Transverse colon (tissue), 4 donors: ENCODE results near the gene TMEM187. TPM values are rescaled to one million over a fixed set of nuclear protein-coding genes. Genes with fewer than 3 reads are reported as not detected.

ENCODE experiments used
- DNase-seq: peaks from one replicate; pipeline ENCODE4 v3.0.0-alpha.2; 2019
- H3K27ac ChIP-seq, 4 donors: fragments of 200-600 bp; sonication (generic); 2 replicates each; pipeline ENCODE4 v1.5.1; 2016 to 2018; ENCODE audit warnings: inconsistent platforms in 4 of 4
- H3K27me3 ChIP-seq: fragments of 200-600 bp; sonication (generic); 2 replicates; pipeline ENCODE4 v1.5.1; 2017; ENCODE audit warnings: inconsistent platforms
- H3K36me3 ChIP-seq, 4 donors: fragments of 200-600 bp; sonication (generic); 2 replicates each; pipeline ENCODE4 v1.5.1; 2017 to 2019; ENCODE audit warnings: inconsistent platforms in 4 of 4
- H3K4me1 ChIP-seq, 4 donors: fragments of 200-600 bp; sonication (generic); 2 replicates each; pipeline ENCODE4 v1.5.1; 2017 to 2020; ENCODE audit warnings: inconsistent platforms in 4 of 4
- H3K4me3 ChIP-seq, 4 donors: fragments of 200-600 bp; sonication (generic); 1 replicate in 1 of 4; 2 replicates in 3 of 4; pipeline versions ENCODE4 v1.5.1 to v1.6.1; 2017 to 2019; ENCODE audit warnings: inconsistent platforms in 4 of 4
- H3K9me3 ChIP-seq, 2 donors: fragments of 200-600 bp; sonication (generic); 2 replicates each; pipeline ENCODE4 v1.5.1; 2017 to 2019; ENCODE audit warnings: inconsistent platforms in 2 of 2
- EP300 ChIP-seq: sonication (generic); formaldehyde crosslinking; IDR thresholded peaks from one replicate; pipeline ENCODE4 v1.6.1; 2017; ENCODE audit warnings: antibody characterized with exemption, low read depth
- POLR2A ChIP-seq: fragments of 450-650 bp; IDR thresholded peaks from one replicate; pipeline ENCODE4 v1.6.1; 2016; ENCODE audit warnings: antibody characterized with exemption, mild to moderate bottlenecking, moderate library complexity
- POLR2AphosphoS5 ChIP-seq, 3 donors: sonication (generic); formaldehyde crosslinking; IDR thresholded peaks; one replicate each; pipeline ENCODE4 v1.6.1; 2016; ENCODE audit warnings: antibody characterized with exemption in 3 of 3
- WGBS, 2 donors: methylation state at CpG; one replicate each; pipeline ENCODE4 v1.1.5; 2018; ENCODE audit warnings: low coverage in 1 of 2; 5-methylcytosine and 5-hydroxymethylcytosine counted together
- in situ Hi-C, 4 donors: fragments of 200-750 bp; cut with MboI; loops; one replicate each; pipeline versions ENCODE4 v1.15.0 to v1.15.1; 2017; ENCODE audit warnings: low sequenced_read_pairs in 3 of 4, low pct_ligation_motif_present in 1 of 4, low pct_unique_long_range_greater_than_20kb in 1 of 4
- intact Hi-C: fragments of 100-400 bp; cut with DNase I; formaldehyde crosslinking; loops from one replicate; pipeline ENCODE4 v1.15.1; 2023; ENCODE audit warnings: low total_unique reads
- total RNA-seq, 4 donors: library from RNA; depleted of rRNA; stranded (reverse); fragments of >200 nt; gene quantifications; one replicate each; pipeline ENCODE4 v1.1.0, GENCODE V29; 2016
- TF ChIP-seq, protein P1 (sequence below), 5 experiments: fragments of 200-600 bp in 3 of 5; fragments of 450-650 bp in 2 of 5; sonication (generic) in 3 of 5; IDR thresholded peaks; 1 replicate in 2 of 5; 2 replicates in 3 of 5; pipeline ENCODE4 v1.5.1; 2016 to 2017; ENCODE audit warnings: antibody characterized with exemption in 5 of 5, inconsistent platforms in 3 of 5, mild to moderate bottlenecking in 2 of 5, moderate library complexity in 1 of 5

Gene TMEM187
- total RNA-seq, 4 donors from 2014 or later, result 1.6 to 11.2 (median 5.5) TPM

DNA sequence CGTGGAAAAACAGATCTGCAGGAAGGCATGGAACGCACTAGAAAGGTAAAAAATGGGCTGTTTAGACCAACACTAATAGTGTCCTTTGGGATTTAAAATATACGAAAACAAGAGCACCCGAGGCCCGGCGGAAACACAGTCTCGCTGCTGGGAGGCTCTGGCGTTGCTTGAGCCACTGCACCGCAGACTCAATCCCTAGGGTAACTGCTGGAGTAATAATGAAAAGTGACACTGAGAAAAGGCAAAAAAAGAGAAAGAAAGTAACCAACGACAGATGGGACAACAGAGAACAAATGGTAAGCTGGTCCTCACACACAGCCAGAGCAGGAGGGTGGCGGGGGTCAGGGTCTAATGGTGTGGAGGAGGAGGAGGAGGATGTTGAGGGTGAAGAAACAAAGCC is 31.8 kb downstream of the TMEM187 start:
- intact Hi-C loops (no loop called here), in situ Hi-C loops (no loop called here)
- H3K4me3 ChIP-seq, result no peak overlapping the region
- no peaks in the 10 kb centered on the region for H3K9me3 ChIP-seq
- H3K4me1 ChIP-seq, result no peaks in the 10 kb centered on the region
- no peaks in the 10 kb centered on the region for H3K36me3 ChIP-seq
- H3K27me3 ChIP-seq, result no peaks in the 10 kb centered on the region
- 81 to 83% methylated on average over 1 to 11 of the region's 11 CpGs for WGBS, 2 donors
- TF ChIP-seq POLR2A, result no peak
- DNase-seq, result no peak
- H3K27ac ChIP-seq, result no peak overlapping the region

- Histone ChIP-seq H3K4me1 (no peaks in the 10 kb centered on the region), H3K9me3 (no peaks in the 10 kb centered on the region), H3K4me3 (no peak overlapping the region), H3K27ac (no peak overlapping the region), H3K27me3 (no peaks in the 10 kb centered on the region), H3K36me3 (no peaks in the 10 kb centered on the region)
- intact Hi-C loops, result no loop called here
- TF ChIP-seq EP300 (no peak), POLR2AphosphoS5 (IDR thresholded peaks at IDR 0.05) (no peak), POLR2A (no peak)
- TF ChIP-seq, protein P1, sequence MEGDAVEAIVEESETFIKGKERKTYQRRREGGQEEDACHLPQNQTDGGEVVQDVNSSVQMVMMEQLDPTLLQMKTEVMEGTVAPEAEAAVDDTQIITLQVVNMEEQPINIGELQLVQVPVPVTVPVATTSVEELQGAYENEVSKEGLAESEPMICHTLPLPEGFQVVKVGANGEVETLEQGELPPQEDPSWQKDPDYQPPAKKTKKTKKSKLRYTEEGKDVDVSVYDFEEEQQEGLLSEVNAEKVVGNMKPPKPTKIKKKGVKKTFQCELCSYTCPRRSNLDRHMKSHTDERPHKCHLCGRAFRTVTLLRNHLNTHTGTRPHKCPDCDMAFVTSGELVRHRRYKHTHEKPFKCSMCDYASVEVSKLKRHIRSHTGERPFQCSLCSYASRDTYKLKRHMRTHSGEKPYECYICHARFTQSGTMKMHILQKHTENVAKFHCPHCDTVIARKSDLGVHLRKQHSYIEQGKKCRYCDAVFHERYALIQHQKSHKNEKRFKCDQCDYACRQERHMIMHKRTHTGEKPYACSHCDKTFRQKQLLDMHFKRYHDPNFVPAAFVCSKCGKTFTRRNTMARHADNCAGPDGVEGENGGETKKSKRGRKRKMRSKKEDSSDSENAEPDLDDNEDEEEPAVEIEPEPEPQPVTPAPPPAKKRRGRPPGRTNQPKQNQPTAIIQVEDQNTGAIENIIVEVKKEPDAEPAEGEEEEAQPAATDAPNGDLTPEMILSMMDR (IDR thresholded peaks at IDR 0.05), result no peak
- WGBS, 2 donors, result 92% methylated on average over 20 of the region's 20 CpGs; no CpG with 5 or more reads in 1 of the 2 donors
- in situ Hi-C loops, result no loop called here
- DNase-seq, result no peak
Measured at GRCh38 chrX:154006947-154007346, 34.4 kb downstream of the TMEM187 start.

DNA sequence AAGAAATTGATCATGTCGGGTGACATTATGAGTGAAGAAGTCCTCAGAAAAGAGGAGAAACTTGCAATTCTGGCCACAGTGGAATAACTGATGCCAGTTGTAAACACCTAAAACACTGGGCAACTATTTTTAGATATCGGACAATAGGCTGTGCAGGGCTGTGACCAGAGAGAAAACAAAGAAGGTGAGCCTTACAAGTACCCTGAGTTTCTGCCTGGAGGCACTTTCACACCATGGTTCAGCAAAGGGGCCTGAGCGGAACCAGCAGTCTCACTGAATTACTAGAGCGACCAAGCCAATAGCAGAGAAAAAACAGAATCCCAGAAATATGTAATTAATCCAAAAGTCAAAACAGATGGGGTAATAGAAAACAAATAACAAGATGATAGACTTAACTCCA is 36.0 kb downstream of the TMEM187 start:
- intact Hi-C loops (no loop called here), in situ Hi-C loops (no loop called here)
- H3K27me3 ChIP-seq, result no peaks in the 10 kb centered on the region
- no peaks in the 10 kb centered on the region for H3K9me3 ChIP-seq
- H3K4me3 ChIP-seq, result no peak overlapping the region
- DNase-seq, result no peak
- no peak overlapping the region for H3K27ac ChIP-seq
- WGBS, 2 donors, result 72% methylated on average over 4 of the region's 4 CpGs; no CpG with 5 or more reads in 1 of the 2 donors
- TF ChIP-seq POLR2A (no peak), EP300 (no peak), POLR2AphosphoS5 (IDR thresholded peaks at IDR 0.05) (no peak)
- TF ChIP-seq, protein P1 (IDR thresholded peaks at IDR 0.05), result no peak
- H3K36me3 ChIP-seq, result no peaks in the 10 kb centered on the region
- no peaks in the 10 kb centered on the region for H3K4me1 ChIP-seq

DNA sequence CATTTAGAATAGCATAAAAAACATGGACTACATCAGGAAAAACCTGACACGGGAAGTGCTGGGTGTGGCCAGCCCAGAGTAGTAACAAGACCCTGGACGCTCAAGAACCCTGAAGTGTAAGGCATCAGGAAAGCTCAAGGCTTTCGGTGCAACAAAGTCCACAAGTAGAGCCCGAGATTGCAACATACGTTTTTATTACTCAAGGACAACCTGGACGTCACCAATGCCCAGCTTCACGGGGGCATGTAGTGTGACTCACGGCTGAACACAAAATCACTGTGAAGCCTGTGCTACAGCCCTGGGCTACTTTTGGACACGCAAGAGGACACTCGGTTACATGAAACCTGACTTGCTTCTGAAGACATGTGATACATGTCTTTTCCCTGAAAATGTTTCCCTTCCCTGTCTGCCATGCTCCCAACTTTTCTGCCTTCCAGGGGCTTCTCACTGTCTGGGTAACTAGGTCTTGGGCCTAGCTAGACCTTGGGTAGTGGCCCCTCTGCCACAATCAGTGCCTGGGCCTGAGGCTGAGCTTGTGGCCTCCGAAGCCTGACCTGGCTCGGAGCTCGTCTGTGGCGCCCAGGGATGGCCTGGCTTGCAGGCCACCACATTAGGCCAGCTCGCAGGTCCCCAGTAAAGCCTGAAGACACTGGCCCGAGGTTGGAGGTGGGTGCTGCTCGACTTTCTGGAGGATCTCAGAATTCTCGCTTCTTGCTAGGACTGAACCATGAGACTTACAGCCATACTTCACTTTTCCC is 38.0 kb downstream of the TMEM187 start:
- intact Hi-C loops (loop anchor here (5.0 kb wide), 1 partner anchor 42 kb away; no protein-coding TSS in a partner anchor), in situ Hi-C loops (no loop called here)
- no peaks in the 10 kb centered on the region for H3K27me3 ChIP-seq
- no peak overlapping the region for H3K27ac ChIP-seq
- H3K4me3 ChIP-seq, result no peak overlapping the region
- no peak for DNase-seq
- no peaks in the 10 kb centered on the region for H3K9me3 ChIP-seq
- TF ChIP-seq, protein P1 (IDR thresholded peaks at IDR 0.05), result no peak
- TF ChIP-seq EP300, result no peak
- no peak for TF ChIP-seq POLR2AphosphoS5 (IDR thresholded peaks at IDR 0.05)
- TF ChIP-seq POLR2A, result no peak
- WGBS, 2 donors, result 83% methylated on average over 17 of the region's 18 CpGs; no CpG with 5 or more reads in 1 of the 2 donors
- H3K36me3 ChIP-seq, result no peaks in the 10 kb centered on the region
- peaks cover 0 to 4% (median 2%) of the 10 kb centered on the region in 4 donors for H3K4me1 ChIP-seq
